Panc1 (cell line): ENCODE data around the gene CEND1. TPM values are rescaled to one million over a fixed set of nuclear protein-coding genes. Genes with fewer than 3 reads are reported as not detected.
"Not testable (repeated sequence)": the region's sequence is repeated elsewhere in the genome, so short reads cannot be mapped to it uniquely, and the experiment has no call there.

Source experiments
- ATAC-seq: fragments of 200-7000 bp; cut with Tn5 transposase; 2 replicates; pipeline ENCODE4 v1.9.1; 2020; ENCODE audit warnings: mild to moderate bottlenecking, moderate library complexity
- BruUV-seq: library from RNA; stranded (reverse); fragments of 400-500 nt; replicated peaks from 2 replicates; lab custom pipeline; 2021; lab: Mats Ljungman, UMichigan
- CTCF ChIA-PET: fragments of 300-600 bp; sonication (Branson Sonifier 250); formaldehyde crosslinking; loops from one replicate; lab custom pipeline; 2022; ENCODE audit warnings: antibody characterized with exemption; lab: Charles Lee
- POLR2A ChIA-PET: fragments of 300-600 bp; sonication (Branson Sonifier 250); formaldehyde crosslinking; loops from one replicate; lab custom pipeline; 2022; ENCODE audit warnings: antibody characterized with exemption; lab: Charles Lee
- DNase-seq: peaks from one replicate; pipeline ENCODE4 v3.0.0-alpha.2; 2010; ENCODE audit warnings: low read depth, low spot score
- H3K27ac ChIP-seq: 2 replicates; pipeline ENCODE4 v1.5.1; 2011; ENCODE audit warnings: mild to moderate bottlenecking, low read length, inconsistent platforms
- H3K27me3 ChIP-seq: fragments of 200-500 bp; sonication (Bioruptor generic); 2 replicates; pipeline ENCODE4 v1.6.0; 2014; ENCODE audit warnings: low read length, inconsistent platforms; ENCODE audit not compliant: control insufficient read depth, insufficient read depth
- H3K36me3 ChIP-seq: fragments of 200-500 bp; sonication (Bioruptor generic); 2 replicates; pipeline ENCODE4 v1.5.1; 2014; ENCODE audit warnings: inconsistent platforms, mild to moderate bottlenecking, low read length, moderate library complexity; ENCODE audit not compliant: control insufficient read depth, insufficient read depth
- H3K4me1 ChIP-seq: 2 replicates; pipeline ENCODE4 v1.5.1; 2011; ENCODE audit warnings: inconsistent platforms, mild to moderate bottlenecking, low read length, moderate library complexity; ENCODE audit not compliant: control insufficient read depth, insufficient read depth
- H3K4me3 ChIP-seq, 2 experiments: 2 replicates each; pipeline ENCODE4 v1.5.1; 2011 to 2012; ENCODE audit warnings: low read depth in 2 of 2, low read length in 2 of 2, mild to moderate bottlenecking in 2 of 2, inconsistent platforms in 1 of 2, moderate library complexity in 1 of 2
- H3K9me3 ChIP-seq: fragments of 200-500 bp; sonication (Bioruptor generic); 2 replicates; pipeline ENCODE4 v1.5.1; 2014; ENCODE audit warnings: low read depth, mild to moderate bottlenecking, inconsistent platforms, low read length, moderate library complexity; ENCODE audit not compliant: control insufficient read depth, insufficient read depth
- CTCF ChIP-seq: fragments of 450-650 bp; IDR thresholded peaks from 2 replicates; pipeline ENCODE4 v1.5.1; 2017; ENCODE audit warnings: mild to moderate bottlenecking
- POLR2AphosphoS5 ChIP-seq: IDR thresholded peaks from 2 replicates; pipeline ENCODE4 v1.6.1; 2012; ENCODE audit warnings: mild to moderate bottlenecking, low read depth, low read length, moderate library complexity
- REST ChIP-seq, 2 experiments: IDR thresholded peaks; 2 replicates each; pipeline ENCODE4 v1.6.1; 2011 to 2012; ENCODE audit warnings: low read depth in 2 of 2, control low read depth in 1 of 2, low read length in 1 of 2, mild to moderate bottlenecking in 1 of 2, moderate library complexity in 1 of 2; ENCODE audit not compliant: insufficient read depth in 1 of 2
- SIN3A ChIP-seq: IDR thresholded peaks from 2 replicates; pipeline ENCODE4 v1.6.1; 2012; ENCODE audit warnings: low read depth, mild to moderate bottlenecking, low read length, moderate library complexity, borderline replicate concordance; ENCODE audit not compliant: insufficient read depth
- TCF7L2 ChIP-seq: IDR thresholded peaks from 2 replicates; pipeline ENCODE4 v1.6.1; 2011; ENCODE audit warnings: mild to moderate bottlenecking, low read depth, low read length, inconsistent platforms
- in situ Hi-C: cut with HindIII; loops from 2 replicates; pipeline ENCODE4 v1.10.0; 2016; ENCODE audit warnings: low sequenced_read_pairs, low pct_unique_long_range_greater_than_20kb
- intact Hi-C: fragments of 100-400 bp; cut with micrococcal nuclease; formaldehyde crosslinking; loops from one replicate; pipeline ENCODE4 v1.10.0; 2022; ENCODE audit not compliant: unreplicated experiment
- total RNA-seq: library from RNA; stranded (reverse); gene quantifications from one replicate; pipeline ENCODE4 v1.2.1, GENCODE V29; 2021; ENCODE audit not compliant: unreplicated experiment

The CEND1 gene
- total RNA-seq, 1 experiment from 2014 or later, result 15.9 TPM

- no peak for ATAC-seq
- Histone ChIP-seq H3K9me3 (no peaks in the 10 kb centered on the region), H3K36me3 (no peaks in the 10 kb centered on the region), H3K27me3 (no peaks in the 10 kb centered on the region), H3K27ac (no peak overlapping the region), H3K4me3 (no peak overlapping the region), H3K4me1 (peaks cover 11% of the 10 kb centered on the region)
- ChIA-PET CTCF (no interaction called here), POLR2A (no interaction called here)
- in situ Hi-C loops (no loop called here), intact Hi-C loops (no loop called here)
- TF ChIP-seq CTCF, result no peak
- DNase-seq, result no peak
- no TSS peak for BruUV-seq
These were observed 47.7 kb downstream of the CEND1 start for GRCh38 chr11:742156-742546.

GRCh38 chr11:737899-738298 lies 52.0 kb downstream of the CEND1 start:
- CTCF ChIA-PET, result interaction anchor here (0.6 to 0.7 kb wide), 2 partner anchors 25 to 46 kb away, joined by 3 to 5 read pairs; no protein-coding TSS in a partner anchor
- POLR2A ChIA-PET, H3K9me3 ChIP-seq, DNase-seq, H3K27me3 ChIP-seq, BruUV-seq, H3K36me3 ChIP-seq, H3K27ac ChIP-seq, intact Hi-C loops, H3K4me1 ChIP-seq, H3K4me3 ChIP-seq, in situ Hi-C loops, ATAC-seq: not testable (repeated sequence)

- H3K27ac ChIP-seq, result no peak overlapping the region
- H3K9me3 ChIP-seq, result no peaks in the 10 kb centered on the region
- H3K36me3 ChIP-seq, result no peaks in the 10 kb centered on the region
- H3K4me1 ChIP-seq, result peaks cover 6% of the 10 kb centered on the region; the same call in 1 of the 2 replicates
- no peak for TF ChIP-seq SIN3A
- TF ChIP-seq TCF7L2, result no peak
- no peak for TF ChIP-seq POLR2AphosphoS5
- no peak for TF ChIP-seq REST (IDR thresholded peaks at IDR 0.05; ENCODE audit: insufficient read depth in 1 of 2, low read depth in 2 of 2, low read length in 1 of 2)
- TF ChIP-seq CTCF, result no peak
- H3K4me3 ChIP-seq, result no peak overlapping the region
- ChIA-PET CTCF (interaction anchor here (0.6 to 0.7 kb wide), 2 partner anchors 26 to 40 kb away, joined by 3 read pairs; no protein-coding TSS in a partner anchor), POLR2A (interaction anchor here (0.7 kb wide), 1 partner anchor 11 kb away, joined by 3 read pairs; no protein-coding TSS in a partner anchor)
- H3K27me3 ChIP-seq, result no peaks in the 10 kb centered on the region
- in situ Hi-C loops, result no loop called here
- no TSS peak for BruUV-seq
- ATAC-seq (peak; percentile 48), DNase-seq (no peak)
- intact Hi-C loops, result no loop called here
These were observed 52.5 kb downstream of the CEND1 start for GRCh38 chr11:737366-737765.

Other genes starting within 250 kb of the CEND1 start
- gene LMNTD2, start 229.4 kb downstream of the CEND1 start, total RNA-seq, result 21.8 TPM
- gene RASSF7, start 229.1 kb downstream of the CEND1 start, total RNA-seq, result 81.8 TPM
- 90.6 TPM for gene PHRF1, start 213.6 kb downstream of the CEND1 start, total RNA-seq
- 23.9 TPM for gene IRF7, start 174.1 kb downstream of the CEND1 start, total RNA-seq
- not detected for gene CDHR5, start 165.1 kb downstream of the CEND1 start, total RNA-seq
- gene SCT, start 162.9 kb downstream of the CEND1 start, total RNA-seq, result not detected
- 0.95 TPM for gene DRD4, start 152.8 kb downstream of the CEND1 start, total RNA-seq
- gene DEAF1, start 94.9 kb downstream of the CEND1 start, total RNA-seq, result 105 TPM
- 45.2 TPM for gene TMEM80, start 94.3 kb downstream of the CEND1 start, total RNA-seq
- 256 TPM for gene EPS8L2, start 83.9 kb downstream of the CEND1 start, total RNA-seq
- 257 TPM for gene TALDO1, start 42.6 kb downstream of the CEND1 start, total RNA-seq
- gene GATD1, start 12.6 kb downstream of the CEND1 start, total RNA-seq, result 229 TPM
- 119 TPM for gene SLC25A22, start 8.2 kb upstream of the CEND1 start, total RNA-seq
- gene PIDD1, start 15.1 kb upstream of the CEND1 start, total RNA-seq, result 75.9 TPM
- gene RPLP2, start 19.9 kb upstream of the CEND1 start, total RNA-seq, result 3,468 TPM
- 244 TPM for gene PNPLA2, start 28.8 kb upstream of the CEND1 start, total RNA-seq
- 132 TPM for gene CRACR2B, start 37.8 kb upstream of the CEND1 start, total RNA-seq
- gene CD151, start 42.9 kb upstream of the CEND1 start, total RNA-seq, result 680 TPM
- 673 TPM for gene POLR2L, start 52.4 kb upstream of the CEND1 start, total RNA-seq
- 187 TPM for gene TSPAN4, start 52.8 kb upstream of the CEND1 start, total RNA-seq
- 224 TPM for gene CHID1, start 120.7 kb upstream of the CEND1 start, total RNA-seq
- 123 TPM for gene AP2A2, start 135.8 kb upstream of the CEND1 start, total RNA-seq
- 0.49 TPM for gene MUC6, start 246.6 kb upstream of the CEND1 start, total RNA-seq